AG04450 (cell line): ENCODE data around the gene PCYOX1L. TPM values are rescaled to one million over a fixed set of nuclear protein-coding genes. Genes with fewer than 3 reads are reported as not detected.

Experiments
- CTCF ChIA-PET: fragments of 300-600, 350-600 bp; formaldehyde crosslinking; extraction: SDS; loops from one replicate; lab custom pipeline; 2022; ENCODE audit warnings: antibody characterized with exemption, inconsistent platforms; lab: Charles Lee
- POLR2A ChIA-PET: fragments of 350-600 bp; formaldehyde crosslinking; extraction: SDS; loops from one replicate; lab custom pipeline; 2021; ENCODE audit warnings: antibody characterized with exemption, inconsistent platforms; lab: Yijun Ruan, JAX
- DNase-seq: peaks from one replicate; pipeline ENCODE4 v3.0.0-alpha.2; 2011; ENCODE audit warnings: low read depth, low spot score
- H3K27ac ChIP-seq: one replicate; pipeline ENCODE4 v1.5.1; 2012; ENCODE audit warnings: low read depth, low read length, control low read depth
- H3K27me3 ChIP-seq: one replicate; pipeline ENCODE4 v1.6.0; 2012; ENCODE audit warnings: low read length; ENCODE audit not compliant: control insufficient read depth, insufficient read depth
- H3K4me3 ChIP-seq: 2 replicates; pipeline ENCODE4 v1.5.1; 2011; ENCODE audit warnings: mild to moderate bottlenecking, low read depth, low read length, control low read depth
- H3K9me3 ChIP-seq: 2 replicates; pipeline ENCODE4 v1.5.1; 2012; ENCODE audit warnings: low read length; ENCODE audit not compliant: control insufficient read depth, insufficient read depth
- polyA plus RNA-seq: library from polyadenylated mRNA; depleted of rRNA; stranded (reverse); fragments of >200 nt; gene quantifications from 2 replicates; pipeline ENCODE4 v1.2.3, GENCODE V29; 2011
- TF ChIP-seq, protein P1 (sequence below): IDR thresholded peaks from 2 replicates; pipeline ENCODE4 v1.5.1; 2011; ENCODE audit warnings: low read depth, low read length, control low read depth, inconsistent platforms

PCYOX1L gene
- polyA plus RNA-seq, 1 experiment = 11.0 TPM

DNA sequence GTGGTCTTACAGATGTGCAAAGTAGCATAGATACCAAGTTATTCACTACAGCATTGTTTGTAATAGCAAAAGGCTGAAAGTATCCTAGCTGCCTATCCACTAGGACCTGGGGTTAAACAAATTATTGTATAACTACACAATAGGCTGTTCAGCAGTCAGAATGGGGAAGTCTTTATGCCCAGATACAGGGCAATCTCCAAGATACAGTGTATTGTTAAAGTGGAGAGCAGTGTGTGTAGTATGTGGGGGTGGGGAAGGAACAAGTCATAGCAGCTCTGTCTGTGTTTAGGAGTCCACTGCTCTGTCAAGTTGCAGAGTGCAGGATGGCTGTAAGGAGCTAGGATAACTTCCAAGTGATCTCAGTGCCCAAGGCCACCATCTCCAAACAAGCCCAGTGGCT, 5.5 kb downstream of the PCYOX1L start:
- CTCF ChIA-PET = interaction anchor here (1.8 kb wide), 1 partner anchor 8 kb away, joined by 6 read pairs; no protein-coding TSS in a partner anchor
- TF ChIP-seq, protein P1, sequence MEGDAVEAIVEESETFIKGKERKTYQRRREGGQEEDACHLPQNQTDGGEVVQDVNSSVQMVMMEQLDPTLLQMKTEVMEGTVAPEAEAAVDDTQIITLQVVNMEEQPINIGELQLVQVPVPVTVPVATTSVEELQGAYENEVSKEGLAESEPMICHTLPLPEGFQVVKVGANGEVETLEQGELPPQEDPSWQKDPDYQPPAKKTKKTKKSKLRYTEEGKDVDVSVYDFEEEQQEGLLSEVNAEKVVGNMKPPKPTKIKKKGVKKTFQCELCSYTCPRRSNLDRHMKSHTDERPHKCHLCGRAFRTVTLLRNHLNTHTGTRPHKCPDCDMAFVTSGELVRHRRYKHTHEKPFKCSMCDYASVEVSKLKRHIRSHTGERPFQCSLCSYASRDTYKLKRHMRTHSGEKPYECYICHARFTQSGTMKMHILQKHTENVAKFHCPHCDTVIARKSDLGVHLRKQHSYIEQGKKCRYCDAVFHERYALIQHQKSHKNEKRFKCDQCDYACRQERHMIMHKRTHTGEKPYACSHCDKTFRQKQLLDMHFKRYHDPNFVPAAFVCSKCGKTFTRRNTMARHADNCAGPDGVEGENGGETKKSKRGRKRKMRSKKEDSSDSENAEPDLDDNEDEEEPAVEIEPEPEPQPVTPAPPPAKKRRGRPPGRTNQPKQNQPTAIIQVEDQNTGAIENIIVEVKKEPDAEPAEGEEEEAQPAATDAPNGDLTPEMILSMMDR = no peak
- Histone ChIP-seq H3K27ac (no peak overlapping the region), H3K4me3 (no peak overlapping the region), H3K27me3 (no peaks in the 10 kb centered on the region), H3K9me3 (no peaks in the 10 kb centered on the region)
- no peak for DNase-seq
- POLR2A ChIA-PET = interaction anchor here (1.1 kb wide), 1 partner anchor 59 kb away, joined by 3 read pairs; no protein-coding TSS in a partner anchor

DNA sequence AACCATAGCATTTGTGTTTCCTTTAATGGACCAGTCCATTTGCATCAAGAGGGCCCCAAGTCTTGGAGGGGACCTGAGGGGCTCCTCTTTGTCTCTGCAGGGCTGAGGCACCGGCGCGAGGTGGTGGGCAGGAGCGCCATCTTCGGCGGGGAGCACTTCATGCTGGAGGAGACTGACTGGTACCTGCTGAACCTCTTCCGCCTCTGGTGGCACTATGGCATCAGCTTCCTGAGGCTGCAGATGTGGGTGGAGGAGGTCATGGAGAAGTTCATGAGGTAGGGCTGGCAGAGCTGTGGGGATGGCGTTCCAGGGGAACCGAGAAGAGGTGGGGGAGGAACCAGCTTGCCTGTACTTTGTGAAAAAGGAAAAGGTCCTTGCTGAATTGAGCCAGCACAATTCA, 6.1 kb downstream of the PCYOX1L start:
- ChIA-PET CTCF (interaction anchor here (1.1 to 1.8 kb wide), 2 partner anchors 8 to 202 kb away, joined by 4 to 6 read pairs; no protein-coding TSS in a partner anchor), POLR2A (interaction anchor here (1.1 kb wide), 1 partner anchor 59 kb away, joined by 3 read pairs; no protein-coding TSS in a partner anchor)
- H3K27ac ChIP-seq = no peak overlapping the region
- no peaks in the 10 kb centered on the region for H3K27me3 ChIP-seq
- H3K9me3 ChIP-seq = no peaks in the 10 kb centered on the region
- no peak overlapping the region for H3K4me3 ChIP-seq
- TF ChIP-seq, protein P1 = no peak
- no peak for DNase-seq

DNA sequence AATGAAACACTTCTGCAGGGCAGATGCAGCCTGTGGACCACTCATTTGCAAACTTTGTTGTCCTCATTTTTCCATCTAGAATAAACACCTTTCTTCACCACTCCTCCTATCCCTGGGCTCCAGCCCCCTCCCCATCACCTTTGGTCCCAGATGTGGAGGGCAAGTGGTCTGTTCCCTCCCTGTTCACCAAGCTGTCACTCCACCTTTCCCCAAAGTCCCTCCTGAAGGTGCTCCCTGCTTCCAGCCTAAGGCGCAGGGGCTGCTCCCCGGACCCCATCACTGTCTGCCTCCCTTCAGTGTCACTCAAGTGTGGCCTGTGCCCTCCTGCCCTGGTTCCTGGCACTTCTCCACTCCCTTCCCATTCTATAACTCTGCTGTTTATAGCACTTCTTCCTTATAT, 6.9 kb downstream of the PCYOX1L start:
- POLR2A ChIA-PET = interaction anchor here (1.1 kb wide), 1 partner anchor 58 kb away, joined by 3 read pairs; no protein-coding TSS in a partner anchor
- H3K27ac ChIP-seq = no peak overlapping the region
- CTCF ChIA-PET = interaction anchor here (1.1 to 5.5 kb wide), 2 partner anchors 69 to 201 kb away, joined by 4 to 81 read pairs; no protein-coding TSS in a partner anchor
- H3K4me3 ChIP-seq = no peak overlapping the region
- H3K27me3 ChIP-seq = no peaks in the 10 kb centered on the region
- H3K9me3 ChIP-seq = no peaks in the 10 kb centered on the region
- DNase-seq = no peak
- TF ChIP-seq, protein P1 = no peak

DNA sequence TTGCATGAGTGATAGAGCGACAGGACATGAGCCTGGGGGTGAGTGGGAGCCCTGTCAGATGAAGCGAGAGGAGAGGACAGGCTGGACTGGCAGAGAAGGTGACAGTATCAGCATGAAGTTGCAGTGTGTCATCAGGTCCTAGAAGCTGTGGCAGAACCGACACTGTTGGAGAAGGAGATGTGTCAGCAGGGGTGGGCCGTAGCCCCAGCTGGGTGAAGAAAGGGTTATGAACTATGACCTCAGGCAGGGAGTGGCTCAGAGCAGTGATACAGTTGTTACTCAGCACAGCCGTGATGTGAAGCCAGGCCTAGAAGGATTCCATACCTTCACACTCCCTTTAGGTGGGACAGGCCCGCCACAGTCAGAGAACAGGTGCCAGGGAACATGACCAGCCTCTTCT, 7.6 kb downstream of the PCYOX1L start:
- POLR2A ChIA-PET = interaction anchor here (3.6 kb wide), 1 partner anchor 68 kb away, joined by 31 read pairs; no protein-coding TSS in a partner anchor
- H3K27me3 ChIP-seq = no peaks in the 10 kb centered on the region
- no peak overlapping the region for H3K27ac ChIP-seq
- DNase-seq = no peak
- CTCF ChIA-PET = interaction anchor here (2.5 to 7.2 kb wide), 3 partner anchors 48 to 100 kb away, joined by 11 to 90 read pairs (median 81); no protein-coding TSS in a partner anchor
- no peaks in the 10 kb centered on the region for H3K9me3 ChIP-seq
- TF ChIP-seq, protein P1 = no peak
- H3K4me3 ChIP-seq = no peak overlapping the region

DNA sequence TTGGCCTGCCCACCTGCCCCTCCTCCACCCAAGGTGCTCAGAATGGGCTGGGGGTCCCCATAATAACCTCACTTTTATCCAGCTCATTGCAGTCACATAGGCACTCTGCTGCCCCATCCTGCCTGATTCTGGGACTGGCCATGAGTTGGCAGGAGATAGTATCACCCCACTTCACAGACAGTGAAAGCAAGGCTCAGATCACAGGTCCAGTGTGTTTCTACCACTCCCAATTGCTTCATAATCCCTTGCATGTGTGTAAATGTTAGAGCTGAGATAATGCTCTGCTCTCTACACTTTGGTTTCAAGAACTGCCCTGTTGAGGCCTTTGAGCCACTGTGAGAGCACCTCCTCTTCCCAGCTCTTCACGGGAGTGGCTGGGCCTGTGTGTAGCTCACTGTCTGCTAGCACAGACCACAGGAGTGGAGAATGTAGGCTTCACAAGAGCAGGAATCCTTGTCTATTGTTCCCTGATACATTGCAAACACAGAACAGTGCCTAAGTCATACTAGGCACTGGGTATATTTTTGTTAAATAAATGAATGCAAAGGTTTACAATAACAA, 8.4 kb downstream of the PCYOX1L start:
- ChIA-PET CTCF (interaction anchor here (0.8 to 7.2 kb wide), 17 partner anchors 9 to 252 kb away, joined by 3 to 90 read pairs (median 17); partner anchors contain the start of gene PCYOX1L), POLR2A (interaction anchor here (3.6 kb wide), 1 partner anchor 68 kb away, joined by 31 read pairs; no protein-coding TSS in a partner anchor)
- no peaks in the 10 kb centered on the region for H3K27me3 ChIP-seq
- no peaks in the 10 kb centered on the region for H3K9me3 ChIP-seq
- no peak overlapping the region for H3K4me3 ChIP-seq
- TF ChIP-seq, protein P1 = no peak
- DNase-seq = no peak
- no peak overlapping the region for H3K27ac ChIP-seq
